Measurements from ENCODE around the gene KIF4B.
"Not testable (repeated sequence)": the region's sequence is repeated elsewhere in the genome, so short reads cannot be mapped to it uniquely, and the experiment has no call there.

Gene KIF4B, protein sequence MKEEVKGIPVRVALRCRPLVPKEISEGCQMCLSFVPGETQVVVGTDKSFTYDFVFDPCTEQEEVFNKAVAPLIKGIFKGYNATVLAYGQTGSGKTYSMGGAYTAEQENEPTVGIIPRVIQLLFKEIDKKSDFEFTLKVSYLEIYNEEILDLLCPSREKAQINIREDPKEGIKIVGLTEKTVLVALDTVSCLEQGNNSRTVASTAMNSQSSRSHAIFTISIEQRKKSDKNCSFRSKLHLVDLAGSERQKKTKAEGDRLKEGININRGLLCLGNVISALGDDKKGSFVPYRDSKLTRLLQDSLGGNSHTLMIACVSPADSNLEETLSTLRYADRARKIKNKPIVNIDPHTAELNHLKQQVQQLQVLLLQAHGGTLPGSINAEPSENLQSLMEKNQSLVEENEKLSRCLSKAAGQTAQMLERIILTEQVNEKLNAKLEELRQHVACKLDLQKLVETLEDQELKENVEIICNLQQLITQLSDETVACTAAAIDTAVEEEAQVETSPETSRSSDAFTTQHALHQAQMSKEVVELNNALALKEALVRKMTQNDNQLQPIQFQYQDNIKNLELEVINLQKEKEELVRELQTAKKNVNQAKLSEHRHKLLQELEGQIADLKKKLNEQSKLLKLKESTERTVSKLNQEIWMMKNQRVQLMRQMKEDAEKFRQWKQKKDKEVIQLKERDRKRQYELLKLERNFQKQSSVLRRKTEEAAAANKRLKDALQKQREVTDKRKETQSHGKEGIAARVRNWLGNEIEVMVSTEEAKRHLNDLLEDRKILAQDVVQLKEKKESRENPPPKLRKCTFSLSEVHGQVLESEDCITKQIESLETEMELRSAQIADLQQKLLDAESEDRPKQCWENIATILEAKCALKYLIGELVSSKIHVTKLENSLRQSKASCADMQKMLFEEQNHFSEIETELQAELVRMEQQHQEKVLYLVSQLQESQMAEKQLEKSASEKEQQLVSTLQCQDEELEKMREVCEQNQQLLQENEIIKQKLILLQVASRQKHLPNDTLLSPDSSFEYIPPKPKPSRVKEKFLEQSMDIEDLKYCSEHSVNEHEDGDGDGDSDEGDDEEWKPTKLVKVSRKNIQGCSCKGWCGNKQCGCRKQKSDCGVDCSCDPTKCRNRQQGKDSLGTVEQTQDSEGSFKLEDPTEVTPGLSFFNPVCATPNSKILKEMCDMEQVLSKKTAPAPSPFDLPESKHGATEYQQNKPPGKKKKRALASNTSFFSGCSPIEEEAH

DNA sequence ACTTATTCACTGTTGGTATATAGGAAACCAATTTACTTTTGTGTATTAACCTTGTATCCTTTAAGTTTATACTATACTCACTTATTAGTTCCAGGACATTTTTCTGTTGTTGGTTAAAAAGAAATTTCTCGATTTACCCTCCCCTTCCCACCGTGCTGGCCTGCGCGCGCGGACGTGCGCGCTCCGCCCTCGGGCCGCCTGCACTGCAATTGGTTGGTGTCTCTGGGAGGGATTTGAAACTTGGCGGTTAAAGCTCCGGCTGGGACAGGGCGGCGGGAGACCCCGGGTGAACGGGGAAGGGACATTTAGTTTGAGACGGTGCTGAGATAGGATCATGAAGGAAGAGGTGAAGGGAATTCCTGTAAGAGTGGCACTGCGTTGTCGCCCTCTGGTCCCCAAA, at the start of gene KIF4B:
Gene KIF4B, plus strand, starts transcription at position 230 of the 400 bp plus-strand sequence. Its CDS starts 105 bp downstream, at position 335.
- no peak for DNase-seq (ENCODE audit: low read depth)

DNA sequence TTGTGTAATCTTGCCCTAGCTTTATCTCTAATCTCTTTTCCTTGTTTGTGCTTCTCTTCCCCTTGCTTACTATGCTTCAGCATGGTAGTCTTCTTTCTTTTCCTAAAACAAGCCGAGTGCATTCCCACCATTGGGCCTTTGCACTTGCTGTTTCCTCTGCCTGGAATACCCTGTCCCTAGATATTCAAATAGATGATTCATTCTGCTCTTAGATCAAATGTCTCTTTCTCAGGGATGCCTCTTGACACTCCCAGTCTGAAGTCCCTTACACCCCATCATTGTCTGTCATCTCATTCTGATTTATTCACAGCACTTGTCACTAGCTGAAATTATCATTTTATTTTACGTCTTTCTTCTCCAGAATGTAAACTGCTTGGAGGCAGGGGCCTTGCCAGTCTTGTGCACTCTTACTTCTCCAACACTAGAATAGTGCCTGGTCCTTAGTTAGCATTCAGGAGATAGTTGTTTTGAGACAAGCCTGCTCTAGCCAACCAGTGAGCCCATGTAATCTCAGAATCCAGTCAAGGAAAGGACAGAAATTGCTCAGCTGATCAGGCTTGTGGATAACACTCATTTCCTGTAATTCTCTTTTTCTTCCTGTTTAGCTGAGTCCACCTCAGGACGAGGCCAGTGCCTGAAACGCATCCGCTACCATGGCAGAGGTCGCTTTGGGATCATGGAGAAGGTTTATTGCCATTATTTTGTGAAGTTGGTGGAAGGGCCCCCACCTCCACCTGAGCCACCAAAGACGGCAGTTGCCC, 47.3 kb upstream of the KIF4B start:
- no peak for DNase-seq (ENCODE audit: low read depth)

DNA sequence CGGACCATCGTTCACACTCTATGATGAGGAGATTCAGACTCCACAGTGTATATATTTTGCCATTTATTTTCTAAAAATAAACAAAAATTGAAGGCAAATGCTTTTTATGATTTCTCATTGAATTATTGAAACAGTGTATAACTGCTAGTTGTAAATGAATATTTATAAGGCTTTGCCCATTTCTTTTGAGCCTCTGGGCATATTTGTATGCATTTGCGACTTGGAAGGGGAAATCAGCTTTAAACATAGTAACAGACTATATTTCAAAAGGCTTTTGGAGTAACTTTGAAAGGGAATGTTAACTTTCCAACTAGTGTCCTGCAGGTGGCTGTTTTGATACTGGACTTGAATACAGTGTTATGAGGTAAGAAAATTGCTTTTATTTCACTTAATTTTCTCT, 46.7 kb upstream of the KIF4B start:
- DNase-seq (ENCODE audit: low read depth) = no peak

DNA sequence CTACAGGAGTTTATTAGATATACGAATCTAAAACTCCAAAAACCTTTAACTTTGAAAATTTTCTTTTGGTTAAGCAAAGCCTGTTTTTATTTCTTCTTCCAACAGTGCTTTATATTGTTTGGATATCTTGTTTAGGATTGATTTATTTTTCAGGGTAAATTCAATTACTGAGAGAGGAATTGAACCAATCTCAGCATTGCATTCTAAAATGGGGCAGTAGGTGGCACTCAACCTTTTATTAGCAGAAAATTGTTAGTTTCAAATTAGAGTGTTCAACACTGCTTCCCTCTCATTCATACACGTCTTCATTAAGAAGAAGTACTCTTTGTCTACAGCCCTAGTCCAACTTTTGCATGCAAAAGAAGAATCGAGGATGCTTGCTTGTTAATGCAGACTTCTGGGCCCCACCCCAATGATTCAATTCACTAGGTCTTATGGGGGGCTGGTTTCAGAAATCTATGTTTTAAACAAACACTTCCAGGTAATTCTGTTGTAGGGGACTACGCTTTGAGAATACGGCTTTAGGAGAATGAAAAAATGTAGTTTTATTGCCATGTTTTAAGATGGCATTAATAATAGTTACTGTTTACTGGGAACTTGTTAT, 46.0 kb upstream of the KIF4B start:
- no peak for DNase-seq (ENCODE audit: low read depth)

DNA sequence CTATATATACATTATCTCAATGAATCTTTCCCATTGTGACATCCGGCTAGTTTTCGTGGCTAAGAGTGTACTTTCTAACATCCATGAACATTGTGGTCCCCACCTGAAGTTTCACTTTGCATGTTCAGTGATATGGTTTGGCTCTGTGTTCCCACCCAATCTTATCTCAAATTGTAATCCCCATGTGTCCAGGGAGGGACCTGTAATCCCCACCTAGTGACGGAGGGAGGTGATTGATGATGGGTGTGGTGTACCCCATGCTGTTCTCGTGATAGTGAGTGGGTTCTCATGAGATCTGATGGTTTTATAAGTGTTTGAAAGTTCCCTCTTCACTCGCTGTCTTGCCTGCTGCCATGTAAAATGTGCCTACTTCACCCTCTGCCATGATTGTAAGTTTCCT, 44.6 kb upstream of the KIF4B start:
- no peak for DNase-seq (ENCODE audit: low read depth)

DNA sequence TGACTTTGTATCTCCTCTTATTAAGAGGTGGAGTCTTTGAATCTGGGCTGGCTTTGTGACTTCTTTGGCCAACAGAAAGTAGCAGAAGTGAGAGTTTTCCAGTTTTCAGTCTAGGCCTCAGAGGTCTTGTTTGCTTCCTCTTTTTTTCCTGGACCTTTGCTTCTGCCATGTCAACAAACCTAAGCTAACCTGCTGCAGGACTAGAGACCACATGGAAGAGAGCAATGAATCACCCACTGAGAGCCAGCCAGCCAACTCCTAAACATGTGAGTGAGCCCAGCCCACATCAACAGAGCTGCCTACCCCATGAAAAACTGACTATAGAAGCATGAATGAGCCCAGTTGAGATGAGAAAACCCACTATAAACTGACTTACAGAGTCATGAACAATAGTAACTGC, 42.8 kb upstream of the KIF4B start:
- DNase-seq (ENCODE audit: low read depth) = no peak

DNA sequence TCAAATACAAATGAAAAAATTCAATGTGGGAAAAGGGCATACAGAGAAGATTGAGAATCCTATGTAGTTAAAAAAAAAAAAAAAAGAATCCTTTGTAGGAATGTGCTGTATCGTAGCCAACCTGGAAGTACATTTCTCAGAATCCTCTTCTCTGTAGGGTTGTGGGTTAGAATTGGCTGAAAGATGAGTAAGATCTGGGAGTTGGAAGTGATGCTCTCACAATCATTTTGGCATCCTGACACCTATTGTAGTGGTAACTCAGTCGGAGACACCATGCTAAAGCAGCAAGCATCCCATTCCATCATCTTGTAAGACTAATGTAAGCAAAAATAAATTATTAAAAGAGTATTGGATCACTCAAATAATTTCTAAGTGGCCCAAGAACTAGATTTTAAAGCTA, 42.1 kb upstream of the KIF4B start:
- no peak for DNase-seq (ENCODE audit: low read depth)

DNA sequence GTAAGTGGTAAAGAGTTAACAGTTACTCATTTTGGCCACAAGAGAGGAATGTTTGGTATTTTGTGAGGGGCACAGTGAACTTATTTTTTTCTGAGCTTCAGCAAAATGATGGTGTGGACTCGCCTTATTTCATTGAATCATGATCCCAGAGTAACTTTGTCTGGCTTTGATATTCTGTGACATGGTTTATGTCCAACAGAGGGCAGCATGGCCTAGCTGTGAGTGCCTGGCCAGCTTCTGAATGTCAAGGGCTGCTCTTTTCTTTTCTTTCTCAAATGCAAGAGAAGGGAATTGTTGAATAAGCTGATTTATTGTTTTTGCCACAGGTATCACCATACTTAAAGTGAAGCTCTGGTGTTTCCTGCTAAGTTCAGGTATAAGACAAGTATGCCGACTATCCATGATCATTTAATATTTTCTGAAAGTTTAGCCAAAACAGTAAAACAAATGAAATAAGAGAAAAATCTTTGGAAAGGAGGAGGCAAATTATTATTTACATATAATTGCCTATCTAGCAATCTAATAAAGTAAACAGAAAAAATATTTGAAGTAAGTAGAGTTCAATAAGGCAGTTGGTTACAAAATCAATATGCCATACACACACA, 41.0 kb upstream of the KIF4B start:
- DNase-seq (ENCODE audit: low read depth) = no peak

DNA sequence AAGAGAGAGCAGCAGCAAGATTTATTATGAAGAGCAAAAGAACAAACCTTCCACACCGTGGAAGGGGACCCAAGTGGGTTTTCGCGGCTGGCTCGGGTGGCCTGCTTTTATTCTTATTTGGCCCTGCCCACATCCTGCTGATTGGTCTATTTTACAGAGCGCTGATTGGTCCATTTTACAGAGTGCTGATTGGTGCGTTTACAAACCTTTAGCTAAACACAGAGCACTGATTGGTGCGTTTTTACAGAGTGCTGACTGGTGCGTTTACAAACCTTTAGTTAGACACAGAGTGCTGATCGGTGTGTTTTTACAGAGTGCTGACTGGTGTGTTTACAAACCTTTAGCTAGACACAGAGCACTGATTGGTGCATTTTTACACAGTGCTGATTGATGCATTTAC, 37.5 kb upstream of the KIF4B start:
- DNase-seq (ENCODE audit: low read depth) = not testable (repeated sequence)

DNA sequence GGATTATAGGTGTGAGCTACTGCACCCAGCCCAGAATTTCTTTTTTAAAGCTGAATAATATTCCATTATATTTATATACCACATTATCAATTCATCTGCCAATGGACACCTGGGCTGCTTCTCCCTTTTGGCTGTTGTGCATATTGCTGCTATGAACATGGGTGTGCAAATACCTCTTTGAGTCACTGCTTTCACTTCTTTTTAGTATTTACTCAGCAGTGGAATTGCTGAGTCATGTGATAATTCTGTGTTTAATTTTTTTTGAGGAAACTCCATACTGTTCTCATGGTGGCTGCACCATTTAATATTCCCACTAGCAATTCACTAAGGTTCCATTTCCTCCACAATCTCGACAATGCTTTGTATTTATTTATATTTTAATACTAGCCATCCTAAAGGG, 36.1 kb upstream of the KIF4B start:
- DNase-seq (ENCODE audit: low read depth) = no peak

DNA sequence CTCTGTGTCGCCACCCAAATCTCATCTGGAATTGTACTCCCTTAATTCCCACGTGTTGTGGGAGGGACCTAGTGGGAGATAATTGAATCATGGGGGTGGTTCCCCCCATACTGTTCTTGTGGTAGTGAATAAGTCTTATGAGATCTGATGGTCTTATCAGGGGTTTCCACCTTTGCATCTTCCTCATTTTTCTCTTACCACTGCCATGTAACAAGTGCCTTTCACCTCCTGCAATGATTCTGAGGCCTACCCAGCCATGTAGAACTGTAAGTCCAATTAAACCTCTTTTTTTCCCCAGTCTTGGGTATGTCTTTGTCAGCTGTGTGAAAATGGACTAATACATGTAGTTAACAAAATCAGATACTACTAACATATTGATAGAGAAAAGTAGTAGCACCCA, 35.3 kb upstream of the KIF4B start:
- not testable (repeated sequence) for DNase-seq (ENCODE audit: low read depth)

DNA sequence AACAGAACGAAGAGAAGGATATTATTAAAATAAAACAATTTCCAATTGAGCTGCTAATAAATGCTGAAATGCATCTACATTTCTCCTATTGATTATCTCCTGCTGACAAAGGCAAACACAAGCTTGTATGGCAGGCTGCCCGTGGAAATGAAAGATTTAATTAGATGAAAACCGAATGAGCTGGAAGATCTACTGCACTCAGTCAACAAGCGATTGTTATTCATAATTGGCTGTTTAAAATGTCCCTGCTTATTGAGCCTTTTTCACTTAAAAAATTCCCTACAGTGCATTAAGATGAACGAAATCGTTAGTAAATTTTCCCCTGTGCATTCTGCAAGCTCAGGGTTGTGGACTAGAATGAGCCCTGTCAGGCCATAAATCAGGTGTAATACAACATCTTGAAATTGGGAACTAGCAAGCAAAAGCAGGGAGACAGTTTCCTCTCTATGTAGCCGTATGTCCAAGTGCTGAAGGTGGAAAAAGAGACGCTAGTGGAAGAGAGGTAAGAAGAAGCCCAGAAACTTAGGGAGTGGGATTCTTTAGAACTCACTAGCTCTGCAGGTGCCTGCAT, 28.5 kb upstream of the KIF4B start:
- DNase-seq (ENCODE audit: low read depth) = no peak

DNA sequence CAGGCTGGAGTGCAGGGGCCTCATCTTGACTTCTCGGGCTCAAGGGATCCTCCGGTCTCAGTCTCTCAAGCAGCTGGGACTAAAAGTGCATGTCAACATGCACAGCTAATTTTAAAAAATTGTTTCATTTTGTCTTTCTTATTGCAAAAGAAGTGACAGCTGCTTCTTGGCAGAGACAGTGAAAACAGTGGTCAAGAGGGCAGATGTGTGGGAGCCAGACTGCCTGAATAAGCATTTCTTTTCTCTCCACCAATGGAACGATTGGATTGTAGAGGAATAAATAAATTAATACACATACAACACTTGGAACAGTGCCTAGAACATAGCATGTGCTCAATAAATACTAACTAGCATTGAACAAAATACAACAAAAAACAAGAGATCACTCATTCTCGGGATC, 27.4 kb upstream of the KIF4B start:
- DNase-seq (ENCODE audit: low read depth) = no peak

DNA sequence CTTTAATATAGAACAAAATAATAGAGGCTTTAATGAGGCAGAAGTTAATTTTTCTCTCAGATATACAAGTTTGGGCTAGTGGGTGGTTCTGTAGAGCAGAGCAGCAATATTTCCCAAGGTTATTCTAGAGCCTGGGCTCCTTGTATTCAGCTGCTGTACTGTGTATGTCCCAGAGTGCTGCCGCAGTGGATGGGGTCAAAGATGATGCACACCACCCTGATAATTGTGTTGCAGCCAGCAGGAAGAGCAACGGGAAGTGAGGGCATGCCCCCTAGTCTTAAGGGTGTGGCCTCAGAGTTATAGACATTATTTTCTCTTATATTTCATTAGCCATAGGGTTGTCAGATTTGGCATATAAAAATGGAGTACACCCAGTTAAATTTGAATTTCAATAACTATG, 23.9 kb upstream of the KIF4B start:
- no peak for DNase-seq (ENCODE audit: low read depth)

DNA sequence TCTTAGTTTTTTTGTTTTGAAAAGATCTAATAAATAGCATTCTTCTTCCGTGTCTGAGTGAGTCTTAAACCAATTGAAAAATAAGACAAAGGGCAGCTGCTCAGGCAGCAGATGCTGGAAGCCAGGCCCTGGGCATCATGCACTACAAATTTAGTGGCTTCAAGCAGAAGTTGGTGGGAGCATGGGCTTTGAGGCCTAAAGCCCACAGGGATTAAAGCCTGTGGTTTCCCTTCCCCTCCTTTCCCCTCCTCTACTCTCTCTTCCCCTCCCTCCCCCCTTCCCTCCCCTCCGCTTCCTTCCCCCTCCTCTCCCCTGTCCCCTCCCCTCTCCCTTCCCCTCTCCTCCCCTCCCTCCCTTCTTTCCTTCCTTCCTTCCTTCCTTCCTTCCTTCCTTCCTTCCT, 20.1 kb upstream of the KIF4B start:
- DNase-seq (ENCODE audit: low read depth) = no peak

DNA sequence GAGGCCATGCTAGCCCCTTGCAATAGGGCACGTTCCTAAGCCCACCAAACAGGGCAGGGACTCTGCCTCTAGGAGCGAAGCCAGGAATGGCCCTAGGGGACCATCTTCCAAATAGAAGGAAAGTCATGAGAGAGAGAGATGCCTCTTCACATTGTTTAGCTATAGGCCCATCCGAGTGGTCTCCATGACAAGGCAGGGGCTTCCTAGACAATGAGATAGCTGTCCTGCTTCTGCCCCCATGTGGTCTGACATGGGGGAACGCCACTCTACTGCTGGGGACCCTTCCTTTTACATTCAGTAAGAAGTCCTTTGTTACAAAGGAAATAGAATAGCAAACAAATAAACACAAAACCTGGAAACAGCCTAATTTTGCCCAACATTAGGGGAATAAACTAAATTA, 17.9 kb upstream of the KIF4B start:
- DNase-seq (ENCODE audit: low read depth) = no peak

DNA sequence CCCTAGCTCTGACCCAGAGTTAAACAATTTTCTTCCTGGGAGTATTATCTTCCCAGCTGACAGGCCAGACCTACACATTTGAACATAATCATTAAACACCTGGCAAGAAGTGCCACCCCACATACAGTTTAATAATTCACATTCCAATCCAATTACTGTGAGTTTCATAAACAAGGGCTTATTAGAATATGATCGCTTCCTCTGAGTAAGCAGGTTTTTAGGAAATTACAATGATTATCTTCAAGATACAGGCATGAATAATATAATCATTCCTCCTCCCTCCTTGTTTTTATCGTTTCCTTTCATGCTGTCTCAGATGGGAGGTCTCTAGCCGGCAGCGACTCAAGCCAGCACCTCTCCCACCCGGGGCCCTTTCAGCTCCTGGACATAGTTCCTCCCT, 15.8 kb upstream of the KIF4B start:
- no peak for DNase-seq (ENCODE audit: low read depth)

DNA sequence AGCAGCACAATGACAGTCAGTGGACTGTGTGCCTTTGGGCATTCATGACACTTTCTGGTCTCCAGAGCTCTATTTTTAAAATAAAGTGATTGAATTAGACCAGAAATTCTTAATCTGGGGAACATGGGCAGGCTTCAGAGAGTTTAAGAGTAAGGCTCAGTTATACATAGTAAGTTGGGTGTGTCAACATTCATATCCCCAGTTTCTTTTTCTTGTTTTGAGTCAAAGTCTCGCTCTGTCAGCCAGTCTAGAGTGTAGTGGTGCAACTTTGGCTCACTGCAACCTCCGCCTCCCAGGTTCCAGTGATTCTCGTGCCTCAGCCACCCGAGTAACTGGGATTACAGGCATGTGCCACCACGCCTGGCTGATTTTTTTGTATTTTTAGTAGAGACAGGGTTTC, 13.7 kb upstream of the KIF4B start:
- DNase-seq (ENCODE audit: low read depth) = no peak

DNA sequence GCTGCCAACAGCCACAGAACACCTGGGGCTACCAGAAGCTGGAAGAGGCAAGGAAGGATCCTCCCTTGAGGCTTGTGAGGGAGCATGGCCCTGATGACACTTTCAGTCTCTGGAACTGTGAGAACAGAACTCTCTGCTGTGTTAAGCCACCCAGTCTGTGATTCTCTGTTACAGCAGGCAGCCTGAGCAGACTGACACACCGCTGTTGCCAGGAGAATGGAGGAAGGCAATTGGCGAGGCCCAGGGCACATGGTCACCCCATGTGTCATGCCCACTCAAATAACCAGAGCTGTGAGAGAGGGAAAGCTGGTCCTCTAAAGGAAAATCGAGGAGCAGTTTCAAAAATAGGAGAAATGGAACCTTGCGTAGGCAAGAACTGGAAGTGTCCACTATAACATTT, 12.0 kb upstream of the KIF4B start:
- no peak for DNase-seq (ENCODE audit: low read depth)

DNA sequence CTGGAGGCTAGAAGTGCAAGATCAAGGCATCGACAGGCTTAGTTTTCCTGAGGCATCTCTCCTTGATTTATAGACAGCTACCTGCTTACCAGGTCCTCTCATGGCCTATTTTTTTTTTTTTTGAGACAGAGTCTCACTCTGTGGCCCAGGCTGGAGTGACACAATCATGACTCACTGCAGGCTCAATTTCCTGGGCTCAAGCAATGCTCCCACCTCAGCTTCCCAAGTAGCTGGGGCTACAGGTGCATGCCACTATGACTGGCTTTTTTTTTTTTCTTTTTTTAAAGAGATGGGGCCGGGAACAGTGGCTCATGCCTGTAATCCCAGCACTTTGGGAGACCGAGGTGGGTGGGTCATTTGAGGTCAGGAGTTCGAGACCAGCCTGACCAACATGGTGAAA, 10.8 kb upstream of the KIF4B start:
- DNase-seq (ENCODE audit: low read depth) = not testable (repeated sequence)
